ENCODE data around the gene ELL3.

DNA sequence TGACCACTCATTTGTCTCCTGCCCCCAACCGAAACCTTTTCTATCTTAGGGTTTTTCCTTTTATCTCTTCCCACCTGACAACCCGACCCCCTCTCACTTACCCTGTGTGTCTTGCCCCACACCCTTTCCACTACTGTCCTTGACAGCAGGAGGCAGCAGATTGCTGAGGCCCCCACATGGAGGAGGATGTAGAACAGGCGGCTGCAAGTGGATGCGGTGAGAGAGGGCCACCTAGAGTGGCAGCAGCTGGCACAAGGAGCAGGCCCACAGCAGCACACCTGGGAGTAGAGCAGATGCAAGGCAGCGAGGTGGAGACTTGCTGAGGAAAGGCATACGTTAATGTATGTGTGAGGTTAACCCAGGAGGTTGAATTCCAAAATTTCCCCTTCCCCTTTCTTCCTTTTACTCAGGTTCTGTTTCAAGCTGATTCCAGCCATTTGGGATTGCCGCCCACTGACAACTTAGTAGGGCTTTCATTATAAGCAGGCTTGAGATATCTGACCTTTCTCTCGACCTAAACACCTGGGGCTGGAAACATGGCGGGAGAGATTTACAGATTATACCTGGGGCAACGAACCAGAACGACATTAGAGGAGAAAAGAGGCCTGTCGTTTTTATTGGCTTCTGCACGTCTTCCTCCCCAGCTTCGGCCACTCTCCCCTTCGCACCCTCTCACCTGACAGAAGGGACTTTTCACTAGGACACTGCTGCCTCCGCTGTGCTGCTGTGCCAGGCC, 22.6 kb upstream of the ELL3 start:
- TF ChIP-seq GATA2 (IDR thresholded peaks at IDR 0.05; ENCODE audit: low read depth, low read length) (no peak), GATA3 (IDR thresholded peaks at IDR 0.05; ENCODE audit: low read depth, low read length) (no peak)

Measured in SH-SY5Y (cell line).